ENCODE measurements around the gene TALDO1. TPM values are rescaled to one million over a fixed set of nuclear protein-coding genes. Genes with fewer than 3 reads are reported as not detected.

The TALDO1 gene
- total and polyA plus RNA-seq, 7 experiments from 2014 or later, result 61.4 to 272 (median 179) TPM

- Histone ChIP-seq H3K9me3 (ENCODE audit: control insufficient read depth in 2 of 3, low read length in 3 of 3) (no peaks in the 10 kb centered on the region), H3K4me1 (ENCODE audit: control insufficient read depth in 2 of 2, insufficient read depth in 2 of 2, low read length in 2 of 2) (no peaks in the 10 kb centered on the region), H3K4me3 (ENCODE audit: low read length) (no peak overlapping the region), H3K27ac (ENCODE audit: low read depth, low read length) (no peak overlapping the region), H3K36me3 (ENCODE audit: control insufficient read depth in 2 of 3, insufficient read depth in 3 of 3, low read length in 3 of 3) (peaks cover 0 to 63% (median 12%) of the 10 kb centered on the region in 3 experiments), H3K27me3 (ENCODE audit: control insufficient read depth in 2 of 2, insufficient read depth in 2 of 2, low read length in 2 of 2) (no peaks in the 10 kb centered on the region)
- intact Hi-C loops (cut with micrococcal nuclease), result loop anchor here (1.0 to 2.0 kb wide), 7 partner anchors 18 to 209 kb away; partner anchors contain the start of gene TALDO1 (in 1 of the 2)
- no peak overlapping the region for H3K4me3 Mint-ChIP-seq
- H3K4me1 Mint-ChIP-seq, result peaks cover 0 to 8% (median 0%) of the 10 kb centered on the region in 7 donors
- H3K27me3 Mint-ChIP-seq, result no peaks in the 10 kb centered on the region
- peaks cover 0 to 16% (median 0%) of the 10 kb centered on the region in 5 donors for H3K36me3 Mint-ChIP-seq
- ChIA-PET POLR2A (interaction anchor here (0.6 to 1.2 kb wide), 2 partner anchors 208 to 337 kb away, joined by 3 to 4 read pairs; no protein-coding TSS in a partner anchor), CTCF (interaction anchor here (1.7 to 1.9 kb wide), 3 partner anchors 12 to 38 kb away, joined by 5 to 8 read pairs (median 6); partner anchors contain the start of gene TALDO1)
- ATAC-seq (no peak), DNase-seq (no peak)
- H3K9me3 Mint-ChIP-seq, result no peaks in the 10 kb centered on the region
- peak overlapping the region in 1 of 9 donors; percentile 43 for H3K27ac Mint-ChIP-seq
Measured at GRCh38 chr11:764322-765024, 17.2 kb downstream of the TALDO1 start.

GRCh38 chr11:765025-765801 is 17.9 kb downstream of the TALDO1 start:
- H3K36me3 Mint-ChIP-seq, result peaks cover 0 to 15% (median 0%) of the 10 kb centered on the region in 5 donors

GRCh38 chr11:765802-766091 is 18.5 kb downstream of the TALDO1 start:
- intact Hi-C loops (cut with micrococcal nuclease), result loop anchor here (1.0 to 2.0 kb wide), 7 partner anchors 19 to 210 kb away; partner anchors contain the start of gene TALDO1 (in 1 of the 2)
- Mint-ChIP-seq H3K4me3 (no peak overlapping the region), H3K36me3 (peaks cover 0 to 14% (median 0%) of the 10 kb centered on the region in 5 donors), H3K9me3 (no peaks in the 10 kb centered on the region), H3K27me3 (no peaks in the 10 kb centered on the region), H3K4me1 (peaks cover 0 to 6% (median 0%) of the 10 kb centered on the region in 7 donors), H3K27ac (peak overlapping the region in 2 of 9 donors; percentile 70 to 85)
- no peaks in the 10 kb centered on the region for H3K9me3 ChIP-seq (ENCODE audit: control insufficient read depth in 2 of 3, low read length in 3 of 3)
- H3K27ac ChIP-seq (ENCODE audit: low read depth, low read length), result no peak overlapping the region
- POLR2A ChIA-PET, result no interaction called here
- ATAC-seq, result no peak
- DNase-seq, result no peak
- H3K27me3 ChIP-seq (ENCODE audit: control insufficient read depth in 2 of 2, insufficient read depth in 2 of 2, low read length in 2 of 2), result no peaks in the 10 kb centered on the region
- H3K4me3 ChIP-seq (ENCODE audit: low read length), result no peak overlapping the region
- CTCF ChIA-PET, result interaction anchor here (0.5 to 1.7 kb wide), 6 partner anchors 17 to 110 kb away, joined by 3 to 5 read pairs (median 4); partner anchors contain the start of gene TALDO1
- peaks cover 0 to 62% (median 7%) of the 10 kb centered on the region in 3 experiments for H3K36me3 ChIP-seq (ENCODE audit: control insufficient read depth in 2 of 3, insufficient read depth in 3 of 3, low read length in 3 of 3)
- H3K4me1 ChIP-seq (ENCODE audit: control insufficient read depth in 2 of 2, insufficient read depth in 2 of 2, low read length in 2 of 2), result no peaks in the 10 kb centered on the region

More at GRCh38 chr11:765025-765801, 17.9 kb downstream of the TALDO1 start:
- no peaks in the 10 kb centered on the region for H3K9me3 ChIP-seq (ENCODE audit: control insufficient read depth in 2 of 3, low read length in 3 of 3)
- H3K4me3 Mint-ChIP-seq, result no peak overlapping the region
- intact Hi-C loops (cut with micrococcal nuclease), result loop anchor here (1.0 to 2.0 kb wide), 7 partner anchors 18 to 210 kb away; partner anchors contain the start of gene TALDO1 (in 1 of the 2)
- ChIA-PET POLR2A (no interaction called here), CTCF (interaction anchor here (0.5 to 1.9 kb wide), 7 partner anchors 17 to 109 kb away, joined by 3 to 8 read pairs (median 4); partner anchors contain the start of gene TALDO1)
- DNase-seq (peak; percentile 47 to 74 (median 68)), ATAC-seq (peak; percentile 92)
- no peak overlapping the region for H3K27ac ChIP-seq (ENCODE audit: low read depth, low read length)
- peaks cover 0 to 61% (median 8%) of the 10 kb centered on the region in 3 experiments for H3K36me3 ChIP-seq (ENCODE audit: control insufficient read depth in 2 of 3, insufficient read depth in 3 of 3, low read length in 3 of 3)
- peak overlapping the region in 5 of 9 donors; percentile 40 to 85 (median 64) for H3K27ac Mint-ChIP-seq
- no peaks in the 10 kb centered on the region for H3K27me3 Mint-ChIP-seq
- H3K27me3 ChIP-seq (ENCODE audit: control insufficient read depth in 2 of 2, insufficient read depth in 2 of 2, low read length in 2 of 2), result no peaks in the 10 kb centered on the region
- H3K9me3 Mint-ChIP-seq, result no peaks in the 10 kb centered on the region
- no peaks in the 10 kb centered on the region for H3K4me1 ChIP-seq (ENCODE audit: control insufficient read depth in 2 of 2, insufficient read depth in 2 of 2, low read length in 2 of 2)
- H3K4me3 ChIP-seq (ENCODE audit: low read length), result no peak overlapping the region
- H3K4me1 Mint-ChIP-seq, result peaks cover 0 to 7% (median 0%) of the 10 kb centered on the region in 7 donors

GRCh38 chr11:766106-766935 is 19.1 kb downstream of the TALDO1 start:
- DNase-seq, result no peak
- intact Hi-C loops (cut with micrococcal nuclease), result no loop called here
- ATAC-seq, result no peak
- no peaks in the 10 kb centered on the region for H3K9me3 Mint-ChIP-seq
- H3K4me1 Mint-ChIP-seq, result peaks cover 0 to 6% (median 0%) of the 10 kb centered on the region in 7 donors
- Histone ChIP-seq H3K27me3 (ENCODE audit: control insufficient read depth in 2 of 2, insufficient read depth in 2 of 2, low read length in 2 of 2) (no peaks in the 10 kb centered on the region), H3K4me3 (ENCODE audit: low read length) (no peak overlapping the region), H3K36me3 (ENCODE audit: control insufficient read depth in 2 of 3, insufficient read depth in 3 of 3, low read length in 3 of 3) (peaks cover 0 to 62% (median 7%) of the 10 kb centered on the region in 3 experiments), H3K9me3 (ENCODE audit: control insufficient read depth in 2 of 3, low read length in 3 of 3) (no peaks in the 10 kb centered on the region), H3K4me1 (ENCODE audit: control insufficient read depth in 2 of 2, insufficient read depth in 2 of 2, low read length in 2 of 2) (no peaks in the 10 kb centered on the region), H3K27ac (ENCODE audit: low read depth, low read length) (peak overlapping the region; percentile 20)
- CTCF ChIA-PET, result interaction anchor here (0.5 to 1.6 kb wide), 6 partner anchors 18 to 110 kb away, joined by 3 to 5 read pairs (median 4); partner anchors contain the start of gene TALDO1
- peak overlapping the region in 1 of 9 donors; percentile 42 for H3K27ac Mint-ChIP-seq
- H3K27me3 Mint-ChIP-seq, result no peaks in the 10 kb centered on the region
- peaks cover 0 to 12% (median 0%) of the 10 kb centered on the region in 5 donors for H3K36me3 Mint-ChIP-seq
- POLR2A ChIA-PET, result no interaction called here
- H3K4me3 Mint-ChIP-seq, result no peak overlapping the region

GRCh38 chr11:766936-767210 is 19.6 kb downstream of the TALDO1 start:
- H3K27me3 Mint-ChIP-seq, result no peaks in the 10 kb centered on the region
- DNase-seq, result no peak
- no peaks in the 10 kb centered on the region for H3K9me3 ChIP-seq (ENCODE audit: control insufficient read depth in 2 of 3, low read length in 3 of 3)
- peaks cover 0 to 6% (median 0%) of the 10 kb centered on the region in 7 donors for H3K4me1 Mint-ChIP-seq
- H3K27ac ChIP-seq (ENCODE audit: low read depth, low read length), result no peak overlapping the region
- no peak for ATAC-seq
- POLR2A ChIA-PET, result no interaction called here
- peaks cover 0 to 63% (median 7%) of the 10 kb centered on the region in 3 experiments for H3K36me3 ChIP-seq (ENCODE audit: control insufficient read depth in 2 of 3, insufficient read depth in 3 of 3, low read length in 3 of 3)
- CTCF ChIA-PET, result interaction anchor here (0.6 to 1.6 kb wide), 2 partner anchors 21 to 36 kb away, joined by 4 to 5 read pairs; no protein-coding TSS in a partner anchor
- H3K4me3 ChIP-seq (ENCODE audit: low read length), result no peak overlapping the region
- H3K9me3 Mint-ChIP-seq, result no peaks in the 10 kb centered on the region
- H3K4me1 ChIP-seq (ENCODE audit: control insufficient read depth in 2 of 2, insufficient read depth in 2 of 2, low read length in 2 of 2), result no peaks in the 10 kb centered on the region
- peaks cover 0 to 8% (median 0%) of the 10 kb centered on the region in 5 donors for H3K36me3 Mint-ChIP-seq
- H3K27me3 ChIP-seq (ENCODE audit: control insufficient read depth in 2 of 2, insufficient read depth in 2 of 2, low read length in 2 of 2), result no peaks in the 10 kb centered on the region
- intact Hi-C loops (cut with micrococcal nuclease), result no loop called here
- H3K27ac Mint-ChIP-seq, result peak overlapping the region in 1 of 9 donors; percentile 42
- H3K4me3 Mint-ChIP-seq, result no peak overlapping the region

GRCh38 chr11:767238-767637 is 20.0 kb downstream of the TALDO1 start:
- Histone ChIP-seq H3K9me3 (ENCODE audit: control insufficient read depth in 2 of 3, low read length in 3 of 3) (no peaks in the 10 kb centered on the region), H3K36me3 (ENCODE audit: control insufficient read depth in 2 of 3, insufficient read depth in 3 of 3, low read length in 3 of 3) (peaks cover 0 to 61% (median 7%) of the 10 kb centered on the region in 3 experiments), H3K27ac (ENCODE audit: low read depth, low read length) (no peak overlapping the region), H3K4me3 (ENCODE audit: low read length) (no peak overlapping the region), H3K27me3 (ENCODE audit: control insufficient read depth in 2 of 2, insufficient read depth in 2 of 2, low read length in 2 of 2) (no peaks in the 10 kb centered on the region), H3K4me1 (ENCODE audit: control insufficient read depth in 2 of 2, insufficient read depth in 2 of 2, low read length in 2 of 2) (no peaks in the 10 kb centered on the region)
- ATAC-seq (no peak), DNase-seq (no peak)
- H3K4me3 Mint-ChIP-seq, result no peak overlapping the region
- no peaks in the 10 kb centered on the region for H3K27me3 Mint-ChIP-seq
- H3K9me3 Mint-ChIP-seq, result no peaks in the 10 kb centered on the region
- POLR2A ChIA-PET, result no interaction called here
- H3K36me3 Mint-ChIP-seq, result peaks cover 0 to 7% (median 0%) of the 10 kb centered on the region in 5 donors
- CTCF ChIA-PET, result no interaction called here
- intact Hi-C loops (cut with micrococcal nuclease), result no loop called here
- peak overlapping the region in 1 of 9 donors; percentile 8 for H3K27ac Mint-ChIP-seq
- peaks cover 0 to 5% (median 0%) of the 10 kb centered on the region in 7 donors for H3K4me1 Mint-ChIP-seq

All from naive thymus-derived CD4-positive, alpha-beta T cell (primary cell).